H1 (cell line): ENCODE measurements around the gene RYR3. TPM values are rescaled to one million over a fixed set of nuclear protein-coding genes. Genes with fewer than 3 reads are reported as not detected.

Experiments
- RBBP5 ChIP-seq: IDR thresholded peaks from 2 replicates; pipeline ENCODE4 v1.7.1; 2012; ENCODE audit warnings: low read depth, mild to moderate bottlenecking, inconsistent platforms, low read length, moderate library complexity, borderline replicate concordance
- TEAD4 ChIP-seq: IDR thresholded peaks from 2 replicates; pipeline ENCODE4 v1.6.1; 2012; ENCODE audit warnings: low read depth, low read length, inconsistent platforms, mixed read lengths
- USF2 ChIP-seq: IDR thresholded peaks from 2 replicates; pipeline ENCODE4 v1.6.1; 2011; ENCODE audit warnings: low read length, improper control_type of control experiment
- polyA plus RNA-seq, 7 experiments: library from polyadenylated mRNA; depleted of rRNA in 3 of 7; stranded (reverse) in 5 of 7; unstranded in 2 of 7; fragments of >200 nt in 5 of 7; fragments of 200-250 nt in 2 of 7; gene quantifications; 1 replicate in 5 of 7; 2 replicates in 1 of 7; 4 replicates in 1 of 7; pipeline versions ENCODE4 v1.2.1 to v1.2.3, GENCODE V29; 2011 to 2013; ENCODE audit warnings: missing spikeins in 2 of 7, mixed read lengths in 2 of 7
- total RNA-seq: library from RNA; stranded (reverse); fragmentation: NEBNext Ultra II Directional; extraction: Animal tissue kit (Norgen Biotek cat#: 25700); gene quantifications from 2 replicates; pipeline ENCODE4 v1.2.1, GENCODE V29; 2021

Gene RYR3
- total and polyA plus RNA-seq, 2 of the 8 experiments (the other 6 are each of a cell fraction or from before 2014, with no cell fraction given), result 0.33 to 3.4 TPM

- TF ChIP-seq USF2, result no peak
- TF ChIP-seq TEAD4, result no peak
- TF ChIP-seq RBBP5, result no peak
Measured at GRCh38 chr15:33664947-33665346, 354.2 kb downstream of the RYR3 start (continued).
